Immature natural killer cell (primary cell): Measurements from ENCODE around the gene LAMA5. TPM values are rescaled to one million over a fixed set of nuclear protein-coding genes. Genes with fewer than 3 reads are reported as not detected.

Source experiments
- DNase-seq, 3 donors: peaks; one replicate each; pipeline ENCODE4 v3.0.0; 2022; ENCODE audit warnings: mixed read lengths in 1 of 3
- H3K27ac Mint-ChIP-seq, 6 donors: one replicate each; pipeline ENCODE4 v1.8.0; 2020; ENCODE audit warnings: mixed read lengths in 6 of 6, mild to moderate bottlenecking in 5 of 6, inconsistent platforms in 4 of 6, moderate library complexity in 3 of 6
- H3K27me3 Mint-ChIP-seq, 3 donors: one replicate each; pipeline ENCODE4 v1.8.0; 2020 to 2021; ENCODE audit warnings: low read depth in 3 of 3, mild to moderate bottlenecking in 3 of 3, mixed read lengths in 3 of 3, moderate library complexity in 3 of 3, inconsistent platforms in 1 of 3
- H3K36me3 Mint-ChIP-seq, 3 donors: one replicate each; pipeline ENCODE4 v1.8.0; 2020; ENCODE audit warnings: mixed read lengths in 3 of 3, inconsistent platforms in 2 of 3, mild to moderate bottlenecking in 2 of 3
- H3K4me1 Mint-ChIP-seq, 2 donors: one replicate each; pipeline ENCODE4 v1.8.0; 2020; ENCODE audit warnings: inconsistent platforms in 2 of 2, mild to moderate bottlenecking in 2 of 2, mixed read lengths in 2 of 2, moderate library complexity in 1 of 2
- H3K4me3 Mint-ChIP-seq, 5 donors: one replicate each; pipeline ENCODE4 v1.8.0; 2020; ENCODE audit warnings: mild to moderate bottlenecking in 5 of 5, mixed read lengths in 5 of 5, inconsistent platforms in 3 of 5, moderate library complexity in 3 of 5
- H3K9me3 Mint-ChIP-seq, 6 donors: one replicate each; pipeline ENCODE4 v1.8.0; 2020; ENCODE audit warnings: mild to moderate bottlenecking in 6 of 6, mixed read lengths in 6 of 6, inconsistent platforms in 4 of 6, moderate library complexity in 3 of 6
- polyA plus RNA-seq, 3 donors: library from polyadenylated mRNA; unstranded; fragments of 300-500 nt; fragmentation: Illumina TruSeq; gene quantifications; one replicate each; pipeline ENCODE4 v1.2.3, GENCODE V29; 2021

LAMA5 gene
- polyA plus RNA-seq, 3 donors from 2014 or later: 0.30 TPM; not detected in 2

DNA sequence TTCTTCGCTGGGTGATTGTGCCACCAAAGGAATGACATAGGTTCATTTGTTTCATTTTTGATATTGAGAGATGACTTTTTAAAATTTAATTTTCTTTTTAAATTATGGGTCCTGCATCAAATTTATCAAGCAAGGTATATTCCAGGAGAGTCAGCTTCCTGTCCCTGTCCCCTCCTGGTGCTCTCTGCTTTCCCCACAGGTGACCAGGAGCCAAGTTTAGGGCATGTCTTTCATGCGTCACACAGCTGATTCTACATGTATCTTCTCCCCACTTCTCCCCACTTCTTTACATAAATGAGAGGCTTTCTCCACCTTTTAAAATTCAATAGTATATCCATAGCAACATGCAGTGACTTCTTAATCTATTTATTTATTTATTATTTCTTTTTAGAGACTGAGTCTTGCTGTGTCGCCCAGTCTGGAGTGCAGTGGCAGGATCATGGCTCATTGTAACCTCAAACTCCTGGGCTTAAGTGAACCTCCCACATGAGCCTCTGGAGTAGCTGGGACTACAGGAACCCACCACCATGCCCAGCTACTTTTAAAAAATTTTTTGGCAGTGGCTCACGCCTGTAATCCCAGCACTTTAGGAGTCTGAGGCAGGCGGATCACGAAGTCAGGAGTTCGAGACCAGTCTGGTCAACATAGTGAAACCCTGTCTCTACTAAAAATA is 98.7 kb downstream of the LAMA5 start:
- peaks cover 10 to 20% (median 10%) of the 10 kb centered on the region in 3 donors for H3K36me3 Mint-ChIP-seq

DNA sequence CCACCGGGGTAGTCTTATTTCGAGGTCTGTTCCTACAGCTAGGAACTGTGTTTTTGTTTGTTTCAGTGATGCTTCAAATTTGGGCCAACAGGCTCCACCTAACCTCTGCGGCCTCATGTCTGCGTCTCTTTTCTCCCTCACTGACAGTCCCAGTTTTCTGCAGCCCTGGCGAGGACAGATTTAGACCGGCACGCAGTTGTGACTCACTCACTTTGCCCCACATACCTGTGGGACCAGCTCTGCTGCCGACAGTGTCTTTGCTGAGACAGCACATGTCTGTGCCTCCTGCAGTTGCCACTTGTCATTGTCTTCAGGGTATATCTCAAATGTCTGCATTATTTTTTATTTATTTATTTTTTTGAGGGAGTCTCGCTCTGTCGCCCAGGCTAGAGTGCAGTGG is 99.6 kb downstream of the LAMA5 start:
- Mint-ChIP-seq H3K27ac (peak overlapping the region in 2 of 6 donors; percentile 18 to 49), H3K9me3 (no peaks in the 10 kb centered on the region), H3K4me3 (no peak overlapping the region), H3K36me3 (peaks cover 10 to 18% (median 10%) of the 10 kb centered on the region in 3 donors), H3K27me3 (peaks cover 0 to 2% (median 0%) of the 10 kb centered on the region in 3 donors), H3K4me1 (peaks cover 0 to 3% of the 10 kb centered on the region in 2 donors)
- DNase-seq: no peak

More for the DNA sequence above, 98.7 kb downstream of the LAMA5 start:
- no peak overlapping the region for H3K4me3 Mint-ChIP-seq
- H3K27ac Mint-ChIP-seq: peak overlapping the region in 1 of 6 donors; percentile 71
- H3K9me3 Mint-ChIP-seq: no peaks in the 10 kb centered on the region
- DNase-seq: no peak
- H3K4me1 Mint-ChIP-seq: peaks cover 0 to 3% of the 10 kb centered on the region in 2 donors
- peaks cover 0 to 2% (median 0%) of the 10 kb centered on the region in 3 donors for H3K27me3 Mint-ChIP-seq

DNA sequence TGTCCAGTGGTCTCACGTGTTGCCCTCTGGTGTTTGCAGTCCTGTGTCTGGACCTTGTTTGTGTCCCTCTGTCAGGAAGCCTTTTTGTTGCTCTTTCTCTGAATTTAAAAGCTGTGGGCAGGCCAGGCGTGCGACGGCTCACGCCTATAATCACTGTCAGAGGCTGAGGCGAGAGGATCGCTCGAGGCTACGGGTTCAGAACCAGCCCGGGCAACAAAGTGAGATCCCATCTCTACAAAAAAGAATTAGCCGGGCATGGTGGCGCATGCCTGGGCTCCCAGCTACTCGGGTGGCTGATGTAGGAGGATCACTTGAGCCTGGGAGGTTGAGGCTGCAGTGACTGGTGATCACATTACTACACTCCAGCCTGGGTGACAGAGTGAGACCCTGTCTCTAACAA is 100.3 kb downstream of the LAMA5 start:
- H3K9me3 Mint-ChIP-seq: no peaks in the 10 kb centered on the region
- peak overlapping the region in 1 of 6 donors; percentile 7 for H3K27ac Mint-ChIP-seq
- peaks cover 0 to 2% (median 0%) of the 10 kb centered on the region in 3 donors for H3K27me3 Mint-ChIP-seq
- H3K4me3 Mint-ChIP-seq: no peak overlapping the region
- peaks cover 0 to 3% of the 10 kb centered on the region in 2 donors for H3K4me1 Mint-ChIP-seq
- peaks cover 10 to 21% (median 10%) of the 10 kb centered on the region in 3 donors for H3K36me3 Mint-ChIP-seq
- no peak for DNase-seq

DNA sequence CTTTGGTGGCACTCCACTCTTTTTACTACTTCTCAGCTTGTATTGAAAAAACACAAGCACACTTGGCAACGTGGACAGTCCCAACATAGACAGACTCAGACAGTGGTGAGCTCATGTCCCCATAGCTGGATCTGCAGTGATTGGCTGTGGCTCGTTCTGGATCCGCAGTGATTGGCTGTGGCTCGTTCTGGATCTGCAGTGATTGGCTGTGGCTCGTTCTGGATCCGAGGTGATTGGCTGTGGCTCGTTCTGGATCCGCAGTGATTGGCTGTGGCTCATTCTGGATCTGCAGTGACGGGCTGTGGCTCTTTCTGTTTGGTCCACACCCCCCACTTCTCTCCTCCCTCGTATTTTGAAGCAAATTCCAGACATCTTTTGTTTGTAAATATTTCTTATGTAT is 100.8 kb downstream of the LAMA5 start:
- no peak overlapping the region for H3K4me3 Mint-ChIP-seq
- peaks cover 10 to 21% (median 10%) of the 10 kb centered on the region in 3 donors for H3K36me3 Mint-ChIP-seq
- no peak for DNase-seq
- H3K27me3 Mint-ChIP-seq: peaks cover 0 to 2% (median 0%) of the 10 kb centered on the region in 3 donors
- H3K4me1 Mint-ChIP-seq: peaks cover 0 to 3% of the 10 kb centered on the region in 2 donors
- no peak overlapping the region for H3K27ac Mint-ChIP-seq
- no peaks in the 10 kb centered on the region for H3K9me3 Mint-ChIP-seq

- no peak overlapping the region for H3K4me3 Mint-ChIP-seq
- no peak for DNase-seq
- no peaks in the 10 kb centered on the region for H3K9me3 Mint-ChIP-seq
- peak overlapping the region in 3 of 6 donors; percentile 39 to 53 (median 39) for H3K27ac Mint-ChIP-seq
- H3K36me3 Mint-ChIP-seq: peaks cover 10 to 21% (median 12%) of the 10 kb centered on the region in 3 donors
- H3K27me3 Mint-ChIP-seq: peaks cover 0 to 2% (median 0%) of the 10 kb centered on the region in 3 donors
- peaks cover 0 to 3% of the 10 kb centered on the region in 2 donors for H3K4me1 Mint-ChIP-seq
These were observed 101.7 kb downstream of the LAMA5 start for GRCh38 chr20:62265365-62265764.

GRCh38 chr20:62263396-62263795 is 103.7 kb downstream of the LAMA5 start:
- DNase-seq: no peak
- H3K9me3 Mint-ChIP-seq: no peaks in the 10 kb centered on the region
- no peak overlapping the region for H3K4me3 Mint-ChIP-seq
- H3K27me3 Mint-ChIP-seq: peaks cover 0 to 2% (median 0%) of the 10 kb centered on the region in 3 donors
- H3K27ac Mint-ChIP-seq: no peak overlapping the region
- H3K36me3 Mint-ChIP-seq: peaks cover 10 to 21% (median 14%) of the 10 kb centered on the region in 3 donors
- peaks cover 3 to 9% of the 10 kb centered on the region in 2 donors for H3K4me1 Mint-ChIP-seq

GRCh38 chr20:62262064-62262463 is 105.0 kb downstream of the LAMA5 start:
- DNase-seq: no peak
- H3K9me3 Mint-ChIP-seq: no peaks in the 10 kb centered on the region

GRCh38 chr20:62259294-62259565 is 107.9 kb downstream of the LAMA5 start:
- H3K4me1 Mint-ChIP-seq: peaks cover 13 to 31% of the 10 kb centered on the region in 2 donors
- H3K4me3 Mint-ChIP-seq: no peak overlapping the region
- H3K36me3 Mint-ChIP-seq: peaks cover 0 to 14% (median 4%) of the 10 kb centered on the region in 3 donors
- no peak overlapping the region for H3K27ac Mint-ChIP-seq
- no peak for DNase-seq
- peaks cover 0 to 6% (median under 1%) of the 10 kb centered on the region in 3 donors for H3K27me3 Mint-ChIP-seq
- H3K9me3 Mint-ChIP-seq: no peaks in the 10 kb centered on the region

More at GRCh38 chr20:62262064-62262463, 105.0 kb downstream of the LAMA5 start:
- Mint-ChIP-seq H3K4me3 (no peak overlapping the region), H3K27me3 (peaks cover 0 to 2% (median 0%) of the 10 kb centered on the region in 3 donors), H3K27ac (no peak overlapping the region), H3K36me3 (peaks cover 10 to 21% (median 14%) of the 10 kb centered on the region in 3 donors), H3K4me1 (peaks cover 3 to 11% of the 10 kb centered on the region in 2 donors)

Other genes with a start within 250 kb of the LAMA5 start
- gene LSM14B, start 244.8 kb downstream of the LAMA5 start, polyA plus RNA-seq: 1 to 10 TPM in 2 of 3 donors, under 1 TPM in 1; 0.19 to 1.9 (median 1.4) TPM
- gene PSMA7, start 223.9 kb downstream of the LAMA5 start, polyA plus RNA-seq: 100 to 1,000 TPM; 497 to 643 (median 622) TPM
- under 1 TPM in 2 of 3 donors, not detected in 1; 0.39 to 0.68 TPM for gene SS18L1, start 223.5 kb downstream of the LAMA5 start, polyA plus RNA-seq
- 10 to 100 TPM; 14.5 to 19.6 (median 15.3) TPM for gene MTG2, start 184.3 kb downstream of the LAMA5 start, polyA plus RNA-seq
- not detected for gene HRH3, start 147.0 kb downstream of the LAMA5 start, polyA plus RNA-seq
- 10 to 100 TPM; 17.9 to 45.2 (median 24.5) TPM for gene OSBPL2, start 128.8 kb downstream of the LAMA5 start, polyA plus RNA-seq
- 100 to 1,000 TPM in 2 of 3 donors, 10 to 100 TPM in 1; 97.2 to 132 (median 108) TPM for gene ADRM1, start 64.3 kb downstream of the LAMA5 start, polyA plus RNA-seq
- 1,000 to 10,000 TPM in 2 of 3 donors, 100 to 1,000 TPM in 1; 743 to 1,716 (median 1,008) TPM for gene RPS21, start 19.8 kb upstream of the LAMA5 start, polyA plus RNA-seq
- 1 to 10 TPM; 1.3 to 2.6 (median 2.5) TPM for gene CABLES2, start 40.0 kb upstream of the LAMA5 start, polyA plus RNA-seq
- gene RBBP8NL, start 60.2 kb upstream of the LAMA5 start, polyA plus RNA-seq: not detected
- gene GATA5, start 108.7 kb upstream of the LAMA5 start, polyA plus RNA-seq: not detected